Endothelial cell of umbilical vein (primary cell): ENCODE data around the gene LIMA1.

Source experiments
- CTCF ChIP-seq, 2 donors: IDR thresholded peaks; 1 replicate in 1 of 2; 2 replicates in 1 of 2; pipeline ENCODE4 v1.5.1; 2011; ENCODE audit warnings: low read length in 2 of 2, mild to moderate bottlenecking in 2 of 2, moderate library complexity in 2 of 2, control low read depth in 1 of 2, inconsistent platforms in 1 of 2, low read depth in 1 of 2; ENCODE audit not compliant: insufficient read depth in 1 of 2; ENCODE audit errors: extremely low read depth in 1 of 2
- EZH2 ChIP-seq: IDR thresholded peaks from 2 replicates; pipeline ENCODE4 v1.6.1; 2012; ENCODE audit warnings: borderline replicate concordance, low read depth, mild to moderate bottlenecking, moderate library complexity, low read length, inconsistent platforms; ENCODE audit not compliant: severe bottlenecking
- GATA2 ChIP-seq: IDR thresholded peaks from 2 replicates; pipeline ENCODE4 v1.7.0; 2011; ENCODE audit warnings: low read depth, mild to moderate bottlenecking, moderate library complexity, mixed read lengths, low read length; ENCODE audit not compliant: insufficient read length, insufficient read depth
- JUN ChIP-seq: IDR thresholded peaks from 2 replicates; pipeline ENCODE4 v1.6.1; 2011; ENCODE audit warnings: borderline replicate concordance, low read depth; ENCODE audit not compliant: insufficient read length, insufficient read depth
- MAX ChIP-seq: IDR thresholded peaks from 2 replicates; pipeline ENCODE4 v1.6.1; 2011; ENCODE audit not compliant: insufficient read depth, insufficient read length
- MYC ChIP-seq: IDR thresholded peaks from one replicate; pipeline ENCODE4 v1.6.1; 2011; ENCODE audit warnings: mild to moderate bottlenecking, low read depth, low read length
- POLR2A ChIP-seq: IDR thresholded peaks from 2 replicates; pipeline ENCODE4 v1.6.1; 2012; ENCODE audit warnings: low read depth, mild to moderate bottlenecking, control low read depth, low read length
- POLR2AphosphoS5 ChIP-seq: IDR thresholded peaks from 2 replicates; pipeline ENCODE4 v1.6.1; 2012; ENCODE audit warnings: low read depth, mild to moderate bottlenecking, control low read depth, low read length, moderate library complexity; ENCODE audit not compliant: insufficient read depth

- TF ChIP-seq CTCF (IDR thresholded peaks at IDR 0.05; ENCODE audit: extremely low read depth in 1 of 2, insufficient read depth in 1 of 2, low read depth in 1 of 2, low read length in 2 of 2) (no peak), JUN (no peak), MYC (no peak), POLR2AphosphoS5 (no peak), POLR2A (no peak), GATA2 (no peak), MAX (no peak), EZH2 (no peak)
Observed at GRCh38 chr12:50127546-50127945, 155.8 kb downstream of the LIMA1 start.
